Smooth muscle cell (in vitro differentiated cells): ENCODE results near the gene RELCH. TPM values are rescaled to one million over a fixed set of nuclear protein-coding genes. Genes with fewer than 3 reads are reported as not detected.
"Not testable (repeated sequence)": the region's sequence is repeated elsewhere in the genome, so short reads cannot be mapped to it uniquely, and the experiment has no call there.

ENCODE experiments used
- DNase-seq: peaks from one replicate; lab custom pipeline; 2025; ENCODE audit not compliant: unreplicated experiment; lab: John Stamatoyannopoulos, UW
- H2AFZ ChIP-seq: fragments of 200-600 bp; sonication (generic); 2 replicates; pipeline ENCODE4 v1.6.0; 2016; ENCODE audit warnings: antibody characterized with exemption, low read depth, mild to moderate bottlenecking
- H3F3A ChIP-seq: fragments of 200-600 bp; sonication (generic); 2 replicates; pipeline ENCODE4 v1.6.0; 2017; ENCODE audit warnings: antibody characterized with exemption, low read depth
- H3K27ac ChIP-seq: fragments of 200-600 bp; sonication (generic); 2 replicates; pipeline ENCODE4 v1.5.1; 2016; ENCODE audit warnings: low read depth, mild to moderate bottlenecking
- H3K27me3 ChIP-seq: fragments of 200-600 bp; sonication (generic); 2 replicates; pipeline ENCODE4 v1.6.1; 2016; ENCODE audit warnings: low read depth, mild to moderate bottlenecking
- H3K36me3 ChIP-seq: fragments of 200-600 bp; sonication (generic); 2 replicates; pipeline ENCODE4 v1.5.1; 2016; ENCODE audit warnings: low read depth
- H3K4me1 ChIP-seq: fragments of 200-600 bp; sonication (generic); 2 replicates; pipeline ENCODE4 v1.5.1; 2016; ENCODE audit warnings: low read depth
- H3K4me2 ChIP-seq: fragments of 200-600 bp; sonication (generic); 2 replicates; pipeline ENCODE4 v1.6.0; 2016; ENCODE audit warnings: mild to moderate bottlenecking
- H3K4me3 ChIP-seq: fragments of 200-600 bp; sonication (generic); 2 replicates; pipeline ENCODE4 v1.5.1; 2016; ENCODE audit warnings: mild to moderate bottlenecking
- H3K79me2 ChIP-seq: fragments of 200-600 bp; sonication (generic); 2 replicates; pipeline ENCODE4 v1.6.0; 2016; ENCODE audit warnings: low read depth, mild to moderate bottlenecking
- H3K9ac ChIP-seq: fragments of 200-600 bp; sonication (generic); 2 replicates; pipeline ENCODE4 v1.6.0; 2016; ENCODE audit warnings: low read depth
- H3K9me3 ChIP-seq: fragments of 200-600 bp; sonication (generic); replicated peaks from 2 replicates; pipeline ENCODE4 v1.5.1; 2016; ENCODE audit warnings: low read depth
- H4K20me1 ChIP-seq: fragments of 200-600 bp; sonication (generic); 2 replicates; pipeline ENCODE4 v1.6.0; 2016; ENCODE audit warnings: low read depth
- WGBS: methylation state at CpG from one replicate; pipeline ENCODE4 v1.1.7; 2016; ENCODE audit warnings: low lambda C conversion rate; 5-methylcytosine and 5-hydroxymethylcytosine counted together
- polyA plus RNA-seq: library from polyadenylated mRNA; unstranded; fragments of >200 nt; fragmentation: Nextera tagmentation; extraction: Ambion mirVana; gene quantifications from 2 replicates; pipeline ENCODE4 v1.2.1, GENCODE V29; 2016
- total RNA-seq: library from RNA; depleted of rRNA; stranded (reverse); fragments of >200 nt; gene quantifications from 2 replicates; pipeline ENCODE4 v1.2.3, GENCODE V29; 2014
- TF ChIP-seq, protein P1 (sequence below): fragments of 200-600 bp; sonication (generic); IDR thresholded peaks from 2 replicates; pipeline ENCODE4 v1.5.1; 2017; ENCODE audit warnings: borderline replicate concordance, mild to moderate bottlenecking, antibody characterized with exemption; ENCODE audit not compliant: insufficient read depth, poor library complexity, severe bottlenecking

RELCH gene
- total and polyA plus RNA-seq, 2 experiments from 2014 or later, result 3.6 to 19.2 TPM

DNA sequence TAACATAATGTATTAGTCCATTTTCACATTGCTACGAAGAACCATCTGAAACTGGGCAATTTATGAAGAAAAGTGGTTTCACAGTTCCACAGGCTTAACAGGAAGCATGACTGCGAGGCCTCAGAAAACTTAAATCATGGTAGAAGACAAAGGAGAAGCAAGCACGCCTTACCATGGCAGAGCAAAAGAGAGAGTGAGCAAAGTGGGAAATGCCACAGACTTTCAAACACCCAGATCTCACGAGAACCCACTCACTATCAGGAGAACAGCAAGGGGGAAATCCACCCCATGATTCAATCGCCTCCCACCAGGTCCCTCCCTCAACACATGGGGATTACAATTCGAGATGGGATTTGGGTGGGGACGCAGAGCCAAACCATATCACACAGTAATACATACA lies 22.7 kb upstream of the RELCH start:
- no peaks in the 10 kb centered on the region for H3K36me3 ChIP-seq
- DNase-seq, result no peak
- no peaks in the 10 kb centered on the region for H4K20me1 ChIP-seq
- no peaks in the 10 kb centered on the region for H3K4me1 ChIP-seq
- no peak overlapping the region for H3K4me3 ChIP-seq
- TF ChIP-seq, protein P1, sequence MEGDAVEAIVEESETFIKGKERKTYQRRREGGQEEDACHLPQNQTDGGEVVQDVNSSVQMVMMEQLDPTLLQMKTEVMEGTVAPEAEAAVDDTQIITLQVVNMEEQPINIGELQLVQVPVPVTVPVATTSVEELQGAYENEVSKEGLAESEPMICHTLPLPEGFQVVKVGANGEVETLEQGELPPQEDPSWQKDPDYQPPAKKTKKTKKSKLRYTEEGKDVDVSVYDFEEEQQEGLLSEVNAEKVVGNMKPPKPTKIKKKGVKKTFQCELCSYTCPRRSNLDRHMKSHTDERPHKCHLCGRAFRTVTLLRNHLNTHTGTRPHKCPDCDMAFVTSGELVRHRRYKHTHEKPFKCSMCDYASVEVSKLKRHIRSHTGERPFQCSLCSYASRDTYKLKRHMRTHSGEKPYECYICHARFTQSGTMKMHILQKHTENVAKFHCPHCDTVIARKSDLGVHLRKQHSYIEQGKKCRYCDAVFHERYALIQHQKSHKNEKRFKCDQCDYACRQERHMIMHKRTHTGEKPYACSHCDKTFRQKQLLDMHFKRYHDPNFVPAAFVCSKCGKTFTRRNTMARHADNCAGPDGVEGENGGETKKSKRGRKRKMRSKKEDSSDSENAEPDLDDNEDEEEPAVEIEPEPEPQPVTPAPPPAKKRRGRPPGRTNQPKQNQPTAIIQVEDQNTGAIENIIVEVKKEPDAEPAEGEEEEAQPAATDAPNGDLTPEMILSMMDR, result no peak
- 95% methylated on average over 7 of the region's 7 CpGs for WGBS
- no peak overlapping the region for H3K9ac ChIP-seq
- H3K79me2 ChIP-seq, result peaks cover 3% of the 10 kb centered on the region
- no peaks in the 10 kb centered on the region for H3F3A ChIP-seq
- H3K27ac ChIP-seq, result no peak overlapping the region
- no peak overlapping the region for H2AFZ ChIP-seq
- H3K4me2 ChIP-seq, result no peak overlapping the region
- H3K27me3 ChIP-seq, result no peaks in the 10 kb centered on the region
- H3K9me3 ChIP-seq, result no peaks in the 10 kb centered on the region

GRCh38 chr18:62164855-62165487 lies 22.1 kb upstream of the RELCH start:
- Histone ChIP-seq H3K4me1 (no peaks in the 10 kb centered on the region), H3F3A (no peaks in the 10 kb centered on the region), H3K9ac (no peak overlapping the region), H3K36me3 (no peaks in the 10 kb centered on the region), H3K9me3 (no peaks in the 10 kb centered on the region), H3K27ac (no peak overlapping the region), H3K27me3 (no peaks in the 10 kb centered on the region), H2AFZ (no peak overlapping the region), H3K4me3 (no peak overlapping the region), H4K20me1 (no peaks in the 10 kb centered on the region), H3K4me2 (no peak overlapping the region), H3K79me2 (peaks cover 3% of the 10 kb centered on the region)
- 73% methylated on average over 5 of the region's 5 CpGs for WGBS
- no peak for DNase-seq
- TF ChIP-seq, protein P1, result no peak

GRCh38 chr18:62165583-62165982 lies 21.5 kb upstream of the RELCH start:
- no peak overlapping the region for H3K9ac ChIP-seq
- no peaks in the 10 kb centered on the region for H4K20me1 ChIP-seq
- H3K36me3 ChIP-seq, result no peaks in the 10 kb centered on the region
- 60% methylated on average over 3 of the region's 3 CpGs for WGBS
- no peak overlapping the region for H3K4me3 ChIP-seq
- H3K9me3 ChIP-seq, result no peaks in the 10 kb centered on the region
- H3F3A ChIP-seq, result peaks cover 6% of the 10 kb centered on the region
- DNase-seq, result no peak
- H3K4me1 ChIP-seq, result no peaks in the 10 kb centered on the region
- H3K27ac ChIP-seq, result no peak overlapping the region
- no peak overlapping the region for H3K4me2 ChIP-seq
- TF ChIP-seq, protein P1, result no peak
- H3K27me3 ChIP-seq, result no peaks in the 10 kb centered on the region
- no peak overlapping the region for H2AFZ ChIP-seq
- H3K79me2 ChIP-seq, result peaks cover 3% of the 10 kb centered on the region

GRCh38 chr18:62166524-62166923 lies 20.5 kb upstream of the RELCH start:
- not testable (repeated sequence) for DNase-seq, H3K9me3 ChIP-seq, H2AFZ ChIP-seq, H3K27me3 ChIP-seq, H3K4me1 ChIP-seq, H3K4me3 ChIP-seq, H3K9ac ChIP-seq, H3K79me2 ChIP-seq, H3K36me3 ChIP-seq, H4K20me1 ChIP-seq, H3K4me2 ChIP-seq, H3K27ac ChIP-seq
- peaks cover 12% of the 10 kb centered on the region for H3F3A ChIP-seq
- WGBS, result 97% methylated on average over 1 of the region's 1 CpG
